Frontal cortex (tissue), 4 donors: ENCODE measurements around the gene DHTKD1. TPM values are rescaled to one million over a fixed set of nuclear protein-coding genes. Genes with fewer than 3 reads are reported as not detected.

Source experiments
- DNase-seq, 2 donors: peaks; one replicate each; pipeline ENCODE4 v3.0.0; 2012; ENCODE audit warnings: low spot score in 2 of 2
- FAIRE-seq: peaks from 2 replicates; lab custom pipeline; 2012; peaks lifted over from hg19 to GRCh38; lab: Jason Lieb, UNC
- total RNA-seq: library from RNA; depleted of rRNA; stranded (reverse); fragments of >200 nt; gene quantifications from one replicate; pipeline ENCODE4 v1.2.3, GENCODE V29; 2014
- donor health status: control.
- donor health status: control.
- donor health status: control.

DHTKD1 gene
- 80.7 TPM for total RNA-seq

- FAIRE-seq (peak; percentile 34), DNase-seq (peak; percentile 98 to 100)
Observed at GRCh38 chr10:12068449-12069269, at the start of gene DHTKD1. DHTKD1 (plus strand) TSS chr10:12068954; CDS start chr10:12069034, 80 bp downstream.

- FAIRE-seq (no peak), DNase-seq (no peak)
Observed at GRCh38 chr10:12019283-12019971, 49.3 kb upstream of the DHTKD1 start.

- DNase-seq (no peak), FAIRE-seq (no peak)
Observed at GRCh38 chr10:12020574-12020973, 48.2 kb upstream of the DHTKD1 start.

- no peak for DNase-seq
- no peak for FAIRE-seq
Observed at GRCh38 chr10:12022580-12023257, 46.0 kb upstream of the DHTKD1 start.

- FAIRE-seq (no peak), DNase-seq (no peak)
Observed at GRCh38 chr10:12025591-12025990, 43.2 kb upstream of the DHTKD1 start.

- DNase-seq (no peak), FAIRE-seq (no peak)
Observed at GRCh38 chr10:12027539-12027938, 41.2 kb upstream of the DHTKD1 start.

- DNase-seq (no peak), FAIRE-seq (no peak)
Observed at GRCh38 chr10:12031404-12031803, 37.4 kb upstream of the DHTKD1 start.

GRCh38 chr10:12036073-12036655 is 32.6 kb upstream of the DHTKD1 start:
- DNase-seq = no peak
- FAIRE-seq = no peak

GRCh38 chr10:12041766-12042408 is 26.9 kb upstream of the DHTKD1 start:
- FAIRE-seq (no peak), DNase-seq (no peak)

- DNase-seq = peak in 1 of 2 donors; percentile 51
- FAIRE-seq = no peak
Observed at GRCh38 chr10:12042409-12042796, 26.4 kb upstream of the DHTKD1 start.

GRCh38 chr10:12042797-12043651 is 25.7 kb upstream of the DHTKD1 start, which contains the start of gene UPF2:
UPF2 (minus strand) TSS chr10:12042809; CDS start chr10:12035423, 7,386 bp downstream.
- FAIRE-seq = no peak
- peak; percentile 92 for DNase-seq

GRCh38 chr10:12045596-12045995 is 23.2 kb upstream of the DHTKD1 start:
- FAIRE-seq (no peak), DNase-seq (no peak)

GRCh38 chr10:12048547-12048946 is 20.2 kb upstream of the DHTKD1 start:
- FAIRE-seq (no peak), DNase-seq (no peak)

- FAIRE-seq (no peak), DNase-seq (no peak)
Observed at GRCh38 chr10:12050528-12050927, 18.2 kb upstream of the DHTKD1 start.

- DNase-seq (no peak), FAIRE-seq (no peak)
Observed at GRCh38 chr10:12051241-12051640, 17.5 kb upstream of the DHTKD1 start.

GRCh38 chr10:12055732-12056131 is 13.0 kb upstream of the DHTKD1 start:
- DNase-seq = no peak
- FAIRE-seq = no peak

- no peak for FAIRE-seq
- no peak for DNase-seq
Observed at GRCh38 chr10:12056748-12057147, 12.0 kb upstream of the DHTKD1 start.

- FAIRE-seq (no peak), DNase-seq (no peak)
Observed at GRCh38 chr10:12061124-12061523, 7.6 kb upstream of the DHTKD1 start.
